NCI-H748 treated with DMSO at 0.1 percent for 48 hours (cell line): ENCODE results near the gene LRP1B.
"Not testable (repeated sequence)": the region's sequence is repeated elsewhere in the genome, so short reads cannot be mapped to it uniquely, and the experiment has no call there.

Source experiments
- DNase-seq: peaks from one replicate; lab custom pipeline; 2025; lab: John Stamatoyannopoulos, UW

Gene LRP1B

GRCh38 chr2:140440815-140441214, 1690.0 kb downstream of the LRP1B start:
- peak; percentile 7 for DNase-seq

DNA sequence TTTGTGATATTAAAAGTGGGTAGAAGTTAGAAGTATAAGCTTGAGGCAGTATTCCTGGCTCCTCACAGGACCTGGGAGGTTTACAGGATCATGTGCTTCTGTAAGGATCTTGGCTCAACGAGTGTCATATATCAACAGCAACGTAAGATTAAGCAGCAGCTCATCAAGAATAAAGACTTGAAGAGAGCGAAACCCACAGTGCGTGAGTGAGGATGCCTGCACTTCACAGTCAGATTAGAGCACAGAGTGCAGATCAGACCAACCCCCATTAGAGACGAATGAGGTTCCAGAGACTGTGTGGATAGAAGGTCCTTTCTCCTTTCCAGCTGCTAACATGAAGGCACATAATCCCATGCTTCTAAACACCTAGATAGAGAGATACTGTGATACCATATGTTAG, 1693.9 kb downstream of the LRP1B start:
- DNase-seq: no peak

DNA sequence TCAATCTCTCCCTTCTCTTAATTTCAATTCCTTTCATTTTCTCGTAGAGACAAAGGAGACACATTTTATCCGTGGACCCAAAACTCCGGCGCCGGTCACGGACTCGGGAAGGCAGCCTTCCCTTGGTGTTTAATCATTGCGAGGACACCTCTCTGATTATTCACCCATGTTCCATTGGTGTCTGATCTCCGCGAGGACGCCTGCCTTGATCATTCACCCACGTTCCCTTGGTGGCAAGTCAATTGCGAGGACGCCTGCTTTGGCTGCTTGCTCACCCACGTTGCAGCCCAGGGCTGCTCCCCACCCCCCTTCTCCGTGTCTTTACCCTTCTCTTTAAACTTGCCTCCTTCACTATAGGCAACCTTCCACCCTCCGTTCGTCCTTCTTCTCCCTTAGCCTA, 1703.8 kb downstream of the LRP1B start:
- not testable (repeated sequence) for DNase-seq

- no peak for DNase-seq
These were observed 1706.3 kb downstream of the LRP1B start for GRCh38 chr2:140424471-140424870.

DNA sequence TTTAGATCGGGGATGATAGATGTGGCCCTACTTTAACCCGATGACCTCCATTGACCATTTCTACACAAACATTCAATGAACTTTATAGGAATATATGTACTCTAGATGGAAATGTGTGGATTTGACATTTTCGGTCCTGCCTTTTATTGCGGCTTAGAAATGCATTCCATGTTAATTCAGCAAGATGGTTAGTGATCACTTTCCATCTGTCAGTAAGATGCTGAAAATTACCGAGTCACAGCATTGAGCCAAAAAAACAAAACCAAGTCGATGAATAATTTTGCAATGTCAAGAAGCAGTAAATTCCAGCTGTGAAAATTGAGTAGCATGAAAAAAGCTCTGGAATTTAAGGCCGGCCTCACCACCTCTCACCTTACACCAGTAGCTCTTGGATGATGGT, 1708.1 kb downstream of the LRP1B start:
- no peak for DNase-seq

DNA sequence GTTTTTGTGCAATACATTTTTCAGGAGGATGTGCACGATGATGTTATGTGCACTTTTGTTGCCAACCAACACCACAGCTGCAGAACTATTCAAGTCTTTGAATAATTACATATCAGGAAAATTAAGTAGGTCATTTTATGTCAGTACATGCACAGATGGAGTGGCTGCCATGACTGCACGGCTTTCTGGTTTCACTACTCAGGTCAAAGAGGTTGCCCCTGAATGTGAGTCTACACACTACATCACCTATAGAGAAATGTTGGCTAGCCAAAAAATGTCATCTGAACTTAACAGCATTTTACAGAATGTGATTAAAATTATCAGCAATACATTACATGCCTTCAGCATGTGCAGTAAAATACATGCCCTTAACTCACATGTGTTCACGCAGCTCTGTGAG, 1713.3 kb downstream of the LRP1B start:
- no peak for DNase-seq

GRCh38 chr2:140416577-140416976, 1714.2 kb downstream of the LRP1B start:
- no peak for DNase-seq

DNA sequence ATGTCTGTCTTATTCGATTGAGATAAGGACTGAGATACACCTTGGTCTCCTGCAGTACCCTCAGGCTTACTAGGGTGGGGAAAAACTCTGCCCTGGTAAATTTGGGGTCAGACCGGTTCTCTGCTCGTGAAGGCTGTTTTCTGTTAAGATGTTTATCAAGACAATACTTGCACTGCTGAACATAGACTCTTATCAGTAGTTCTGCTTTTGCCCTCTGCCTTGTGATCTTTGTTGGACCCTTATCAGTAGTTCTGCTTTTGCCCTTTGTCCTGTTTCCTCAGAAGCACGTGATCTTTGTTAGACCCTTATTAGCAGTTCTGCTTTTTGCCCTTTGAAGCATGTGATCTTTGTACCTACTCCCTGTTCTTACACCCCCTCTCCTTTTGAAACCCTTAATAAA, 1715.8 kb downstream of the LRP1B start:
- not testable (repeated sequence) for DNase-seq

GRCh38 chr2:140410695-140411094, 1720.1 kb downstream of the LRP1B start:
- no peak for DNase-seq

DNA sequence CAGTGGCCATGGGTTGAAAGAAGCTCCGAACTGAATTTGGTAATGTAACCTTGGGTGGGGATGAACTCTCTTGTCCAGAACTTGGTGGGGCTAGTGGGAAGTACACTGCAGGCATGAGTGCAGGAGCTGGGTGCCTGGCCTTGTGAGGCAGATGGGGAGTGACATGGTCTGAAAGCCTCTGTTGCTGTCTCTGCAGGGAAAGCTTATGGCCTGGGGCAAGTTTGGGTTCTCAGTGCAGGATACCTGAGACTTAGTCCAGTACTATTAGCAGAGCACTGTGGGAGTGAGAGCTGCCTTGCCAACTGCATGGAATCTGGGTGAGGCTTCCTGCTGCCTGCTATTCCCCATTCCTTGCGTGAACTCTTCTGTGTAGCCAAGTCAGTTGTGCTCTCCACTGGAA, 1729.8 kb downstream of the LRP1B start:
- no peak for DNase-seq

DNA sequence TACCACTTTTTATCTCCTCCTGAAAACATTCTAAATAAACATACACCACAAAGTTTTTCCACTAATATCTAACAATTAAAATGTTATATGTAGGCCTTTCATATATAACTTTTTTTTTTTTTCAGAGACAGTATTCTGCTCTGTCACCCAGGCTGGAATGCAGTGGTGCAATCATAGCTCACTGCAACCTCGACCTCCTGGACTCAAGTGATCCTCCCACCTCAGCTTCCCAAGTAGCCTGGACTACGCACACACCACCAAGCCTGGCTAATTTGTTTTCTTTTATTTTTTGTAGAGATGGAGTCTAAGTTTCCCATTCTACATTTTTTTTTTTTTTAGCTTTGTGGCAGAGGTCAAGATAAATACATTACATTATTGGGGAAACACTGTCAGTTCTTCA, 1738.0 kb downstream of the LRP1B start:
- DNase-seq: no peak

- no peak for DNase-seq
These were observed 1745.9 kb downstream of the LRP1B start for GRCh38 chr2:140384946-140385345.

DNA sequence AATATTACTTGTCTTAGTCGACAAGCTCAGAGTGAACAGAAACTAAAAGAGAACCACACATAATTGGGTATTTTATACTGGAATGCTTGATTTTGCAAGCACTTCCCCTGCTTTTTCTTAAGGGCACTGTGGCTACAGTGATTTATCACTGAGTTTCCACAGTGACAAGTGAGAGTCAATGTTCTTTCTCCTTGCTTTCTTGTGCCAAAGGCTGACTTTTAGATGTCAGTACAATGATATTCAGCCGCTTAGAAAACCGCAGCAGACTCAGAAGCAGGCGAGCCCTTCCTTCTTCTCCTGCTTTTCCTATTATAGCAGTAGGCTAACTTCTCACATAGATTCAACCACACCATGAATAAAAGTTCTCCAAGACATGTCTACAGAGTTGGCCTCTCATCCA, 1747.0 kb downstream of the LRP1B start:
- DNase-seq: no peak

- no peak for DNase-seq
These were observed 1754.1 kb downstream of the LRP1B start for GRCh38 chr2:140376686-140377085.

DNA sequence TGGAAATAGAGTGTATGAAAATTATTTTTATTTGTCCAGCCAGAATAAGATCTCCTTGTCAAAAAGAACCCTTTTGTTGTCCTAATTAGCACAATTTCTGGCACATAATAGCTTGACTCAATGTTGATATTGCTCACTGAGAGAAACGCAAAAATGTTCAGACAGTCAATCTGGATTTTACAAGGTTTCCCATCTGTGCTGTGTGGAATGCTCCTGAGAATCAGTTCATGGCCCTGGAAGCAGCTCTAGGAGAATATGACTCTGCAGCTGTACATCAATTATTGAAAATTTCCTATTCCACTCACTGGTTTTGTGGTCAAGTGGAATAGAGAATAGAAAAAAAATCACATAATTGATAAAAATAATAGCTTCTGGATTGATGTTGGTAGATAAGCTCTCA, 1767.7 kb downstream of the LRP1B start:
- DNase-seq: no peak

DNA sequence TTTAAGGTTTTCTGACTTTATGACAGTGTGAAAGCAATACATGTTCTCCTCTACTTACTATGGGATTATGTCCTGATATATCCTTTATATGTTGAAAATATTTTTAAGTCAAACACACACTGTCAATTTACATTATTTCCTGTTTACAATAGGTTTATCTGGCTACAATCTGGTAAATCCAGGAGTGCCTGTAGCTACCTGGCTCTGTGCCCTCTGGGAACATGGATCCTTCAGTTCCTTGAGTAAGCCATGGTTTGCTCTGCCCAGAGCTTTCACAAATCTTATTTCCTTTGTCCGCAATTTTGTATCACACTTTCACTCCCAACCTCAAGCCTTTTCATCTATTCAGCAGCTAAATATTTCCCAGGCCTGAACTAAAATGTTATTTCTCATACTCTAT, 1768.5 kb downstream of the LRP1B start:
- no peak for DNase-seq

- DNase-seq: no peak
These were observed 1771.6 kb downstream of the LRP1B start for GRCh38 chr2:140359056-140359771.

DNA sequence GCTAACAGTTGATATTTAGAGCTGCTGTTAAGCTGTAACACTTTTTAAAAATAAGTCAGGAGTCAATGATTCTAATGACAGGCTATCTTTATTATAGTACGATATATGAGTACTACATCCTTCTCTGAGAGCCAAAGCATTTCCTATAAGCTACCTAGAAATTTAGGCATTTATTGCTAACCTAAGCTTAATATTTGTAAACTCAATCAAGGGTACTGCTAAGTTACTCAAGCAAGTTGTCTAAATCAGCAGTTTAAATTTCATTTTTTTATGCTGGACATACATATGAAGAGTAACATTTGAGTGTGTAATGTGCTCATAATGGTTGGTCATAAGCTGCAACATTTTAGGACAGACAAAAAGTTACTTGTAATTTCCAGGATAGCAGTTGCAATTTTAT, 1774.1 kb downstream of the LRP1B start:
- no peak for DNase-seq

GRCh38 chr2:140355511-140356090, 1775.2 kb downstream of the LRP1B start:
- no peak for DNase-seq

- DNase-seq: no peak
These were observed 1776.3 kb downstream of the LRP1B start for GRCh38 chr2:140354544-140354943.

- no peak for DNase-seq
These were observed 1777.3 kb downstream of the LRP1B start for GRCh38 chr2:140353541-140353940.

DNA sequence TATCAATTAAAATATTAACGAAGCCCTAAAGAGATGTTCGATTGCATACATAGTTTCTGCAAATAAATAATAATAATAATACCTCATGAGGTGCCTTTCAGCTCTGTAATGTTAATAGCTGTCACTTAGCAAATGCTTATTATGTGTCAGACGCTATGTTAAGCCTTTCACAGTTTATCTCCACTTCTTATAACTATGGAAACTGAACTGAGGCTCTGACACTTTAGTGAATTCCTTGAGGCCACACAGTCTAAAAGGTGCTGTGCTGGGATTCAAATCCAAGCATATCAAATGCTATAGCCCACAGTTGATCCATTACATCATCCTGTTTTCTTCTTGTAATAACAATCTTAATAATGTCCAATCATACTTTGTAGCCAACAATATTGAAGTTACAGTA, 1779.1 kb downstream of the LRP1B start:
- no peak for DNase-seq

- no peak for DNase-seq
These were observed 1781.1 kb downstream of the LRP1B start for GRCh38 chr2:140349695-140350094.

GRCh38 chr2:140348826-140349225, 1782.0 kb downstream of the LRP1B start:
- no peak for DNase-seq
